HepG2 (cell line): Measurements from ENCODE around the gene HOXC9.

Experiments used
- KLF11 ChIP-seq: IDR thresholded peaks from 2 replicates; pipeline ENCODE4 v1.6.1; 2016; ENCODE audit warnings: missing compliant biosample characterization
- TF ChIP-seq, protein P1 (sequence below): sonication (generic); formaldehyde crosslinking; conservative IDR thresholded peaks from 2 replicates; pipeline ENCODE4 v1.4.0; 2020; ENCODE audit warnings: mild to moderate bottlenecking, missing genetic modification reagents, moderate library complexity

- TF ChIP-seq KLF11 (CRISPR knock-in tag): no peak
- TF ChIP-seq, protein P1, sequence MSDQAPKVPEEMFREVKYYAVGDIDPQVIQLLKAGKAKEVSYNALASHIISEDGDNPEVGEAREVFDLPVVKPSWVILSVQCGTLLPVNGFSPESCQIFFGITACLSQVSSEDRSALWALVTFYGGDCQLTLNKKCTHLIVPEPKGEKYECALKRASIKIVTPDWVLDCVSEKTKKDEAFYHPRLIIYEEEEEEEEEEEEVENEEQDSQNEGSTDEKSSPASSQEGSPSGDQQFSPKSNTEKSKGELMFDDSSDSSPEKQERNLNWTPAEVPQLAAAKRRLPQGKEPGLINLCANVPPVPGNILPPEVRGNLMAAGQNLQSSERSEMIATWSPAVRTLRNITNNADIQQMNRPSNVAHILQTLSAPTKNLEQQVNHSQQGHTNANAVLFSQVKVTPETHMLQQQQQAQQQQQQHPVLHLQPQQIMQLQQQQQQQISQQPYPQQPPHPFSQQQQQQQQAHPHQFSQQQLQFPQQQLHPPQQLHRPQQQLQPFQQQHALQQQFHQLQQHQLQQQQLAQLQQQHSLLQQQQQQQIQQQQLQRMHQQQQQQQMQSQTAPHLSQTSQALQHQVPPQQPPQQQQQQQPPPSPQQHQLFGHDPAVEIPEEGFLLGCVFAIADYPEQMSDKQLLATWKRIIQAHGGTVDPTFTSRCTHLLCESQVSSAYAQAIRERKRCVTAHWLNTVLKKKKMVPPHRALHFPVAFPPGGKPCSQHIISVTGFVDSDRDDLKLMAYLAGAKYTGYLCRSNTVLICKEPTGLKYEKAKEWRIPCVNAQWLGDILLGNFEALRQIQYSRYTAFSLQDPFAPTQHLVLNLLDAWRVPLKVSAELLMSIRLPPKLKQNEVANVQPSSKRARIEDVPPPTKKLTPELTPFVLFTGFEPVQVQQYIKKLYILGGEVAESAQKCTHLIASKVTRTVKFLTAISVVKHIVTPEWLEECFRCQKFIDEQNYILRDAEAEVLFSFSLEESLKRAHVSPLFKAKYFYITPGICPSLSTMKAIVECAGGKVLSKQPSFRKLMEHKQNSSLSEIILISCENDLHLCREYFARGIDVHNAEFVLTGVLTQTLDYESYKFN (CRISPR knock-in tag): no peak
These were observed 3.7 kb downstream of the HOXC9 start for GRCh38 chr12:54003625-54004024.
